GM19238 (cell line): ENCODE results near the gene DIS3L2.
A peak's percentile ranks its signal among the peaks of the same experiment; 100 is the strongest.
"Not testable (repeated sequence)": the region's sequence is repeated elsewhere in the genome, so short reads cannot be mapped to it uniquely, and the experiment has no call there.

Experiments
- DNase-seq: peaks from one replicate; pipeline ENCODE4 v3.0.0; 2011; ENCODE audit warnings: low spot score; ENCODE audit not compliant: insufficient read length

The DIS3L2 gene

DNA sequence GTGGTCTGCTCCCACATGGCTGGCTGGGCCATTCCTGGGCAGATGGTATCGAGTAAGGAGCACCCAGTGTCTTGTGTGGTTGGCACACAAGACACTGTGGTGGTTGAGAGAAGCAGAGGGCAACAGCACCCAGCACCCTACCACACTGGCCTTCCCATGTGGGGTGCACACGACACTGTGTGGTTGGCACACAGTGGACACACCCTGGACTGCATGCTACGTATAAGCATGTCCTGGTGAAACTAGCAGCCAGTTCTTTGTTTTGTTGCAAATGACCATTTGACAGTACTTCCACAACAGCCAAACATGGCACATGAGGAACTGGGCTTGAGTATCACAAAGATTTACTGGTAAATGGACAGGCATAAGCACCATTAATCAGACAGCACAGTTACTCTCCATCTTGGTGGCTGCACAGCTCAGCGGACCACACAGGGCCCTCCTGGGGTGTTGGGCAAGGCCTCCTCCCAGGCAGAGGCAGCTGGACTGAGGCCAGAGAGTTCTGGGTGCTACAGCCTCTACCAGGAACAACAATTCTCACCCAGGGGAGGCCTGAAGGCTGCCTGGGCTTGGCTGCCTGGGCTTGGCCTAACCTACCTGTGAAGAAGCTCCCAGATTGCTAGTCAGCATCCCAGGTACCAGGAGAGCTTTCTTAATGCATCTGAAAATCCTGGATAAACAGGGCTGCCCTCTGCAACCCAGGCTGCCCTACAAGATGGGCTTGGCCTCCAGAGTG lies 357.7 kb downstream of the DIS3L2 start:
- DNase-seq: no peak

DNA sequence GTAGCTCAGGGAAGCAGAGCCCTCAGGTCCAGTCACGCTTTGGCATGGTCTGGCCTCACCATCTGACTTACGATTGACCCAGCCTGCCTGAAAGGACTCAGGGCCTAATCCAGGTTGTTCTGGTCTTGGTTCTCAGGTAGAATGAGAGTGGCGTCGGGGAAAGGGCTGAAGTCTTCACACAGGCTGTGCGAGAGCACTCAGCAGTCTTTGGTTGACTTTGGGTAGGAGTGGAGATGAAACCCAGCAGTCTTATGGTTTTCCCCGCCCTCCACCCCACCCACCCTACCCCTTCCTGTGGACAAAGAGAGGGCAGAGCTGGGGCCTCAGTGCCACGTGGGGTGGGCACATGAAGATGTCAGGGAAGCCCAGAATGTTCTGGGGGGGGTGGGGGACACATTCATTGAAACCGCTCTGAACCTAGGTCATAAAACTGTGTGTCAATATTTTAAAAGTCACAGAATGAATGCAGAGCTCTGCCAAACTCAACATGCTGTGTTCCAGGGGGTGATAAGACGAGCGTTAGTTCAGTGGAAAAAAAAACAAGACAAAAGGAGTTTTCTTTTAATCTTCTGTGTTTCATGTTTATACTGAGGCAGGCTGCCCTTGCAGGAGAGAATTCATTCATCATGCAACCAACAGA lies 358.4 kb downstream of the DIS3L2 start:
- DNase-seq: no peak

DNA sequence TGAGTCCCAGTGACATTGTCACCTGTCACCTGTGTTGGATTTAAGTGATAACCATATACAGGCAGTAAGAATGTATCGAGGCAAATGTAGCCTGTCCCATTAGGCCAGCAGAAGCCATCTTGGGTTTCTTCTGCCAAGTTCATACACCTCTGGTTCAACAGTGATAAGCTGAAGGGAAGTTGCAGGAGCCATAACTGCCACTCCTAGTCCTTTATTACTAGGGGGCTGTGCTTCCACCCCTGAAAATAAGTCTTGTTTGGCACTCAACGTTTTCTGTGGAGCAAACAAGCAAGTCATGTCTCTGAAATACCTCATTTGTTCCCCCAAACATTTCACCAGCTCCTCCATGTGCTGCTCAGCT lies 358.9 kb downstream of the DIS3L2 start:
- no peak for DNase-seq

DNA sequence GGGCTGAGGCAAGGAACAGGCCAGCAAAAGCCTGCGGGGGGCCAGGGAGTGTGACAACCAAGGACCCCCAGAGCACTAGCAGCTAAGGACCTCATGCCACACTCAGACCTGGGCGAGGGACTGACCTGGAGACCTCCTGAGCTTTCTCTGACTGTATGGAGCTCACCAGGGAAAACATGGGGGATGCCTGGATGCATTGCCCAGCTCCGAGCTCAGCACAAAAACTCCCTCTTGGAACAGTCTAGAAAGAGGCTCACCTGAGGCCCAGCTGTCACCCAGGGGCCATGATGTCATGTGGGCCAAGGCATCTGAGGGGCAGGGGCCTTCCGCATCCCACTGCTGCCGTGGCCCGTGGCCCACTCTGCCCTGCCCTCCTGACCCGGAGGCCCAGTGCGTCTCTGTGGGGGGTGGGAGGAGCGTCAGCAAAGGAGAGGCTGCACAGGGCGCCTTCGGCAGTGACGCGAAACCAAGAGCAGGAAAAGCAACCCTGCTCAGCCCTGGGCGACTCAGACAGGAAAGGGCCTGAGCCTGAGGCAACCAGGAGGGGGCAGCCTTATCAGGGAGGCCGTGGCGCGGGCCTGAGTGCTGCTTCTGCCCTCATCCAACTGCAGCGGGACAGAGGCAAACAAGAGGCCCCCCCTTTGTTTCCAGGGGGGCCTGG lies 359.8 kb downstream of the DIS3L2 start:
- DNase-seq: no peak

DNA sequence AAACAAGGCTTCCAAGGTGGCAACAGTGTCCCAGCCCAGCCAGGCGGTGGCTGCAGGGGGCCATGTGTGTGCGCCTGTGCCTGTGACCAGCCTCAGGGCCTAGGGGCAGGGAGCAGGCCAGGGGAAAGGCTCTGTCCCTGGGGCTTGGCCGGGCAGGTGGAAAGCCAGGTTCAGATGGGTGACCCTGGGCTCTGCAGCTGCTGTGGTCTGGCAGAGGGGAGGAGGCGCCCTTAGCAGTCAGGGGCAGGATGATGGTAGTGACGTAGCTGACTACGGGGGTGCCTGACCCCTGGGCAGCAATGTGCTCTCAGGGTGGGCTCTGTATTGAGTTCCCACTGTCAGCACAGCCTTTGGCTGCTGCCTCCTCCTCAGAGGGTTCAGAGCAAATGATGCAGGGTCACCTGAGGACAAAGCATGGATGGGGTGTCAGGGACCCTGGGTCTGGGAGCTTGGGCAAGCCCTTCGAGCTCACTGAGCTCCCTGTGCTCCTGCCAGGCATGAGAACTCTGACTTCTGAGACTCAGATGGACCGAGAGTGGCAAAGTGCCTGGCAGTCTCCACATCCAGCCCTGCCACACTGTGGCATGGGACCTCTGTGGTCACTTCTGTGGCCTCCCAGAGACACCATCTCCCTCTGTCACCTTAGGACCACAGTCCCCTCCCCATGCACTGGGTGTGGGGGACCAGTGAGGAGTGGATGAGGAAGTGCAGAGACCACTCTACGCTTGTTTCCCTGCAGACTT lies 360.5 kb downstream of the DIS3L2 start:
- DNase-seq: no peak

DNA sequence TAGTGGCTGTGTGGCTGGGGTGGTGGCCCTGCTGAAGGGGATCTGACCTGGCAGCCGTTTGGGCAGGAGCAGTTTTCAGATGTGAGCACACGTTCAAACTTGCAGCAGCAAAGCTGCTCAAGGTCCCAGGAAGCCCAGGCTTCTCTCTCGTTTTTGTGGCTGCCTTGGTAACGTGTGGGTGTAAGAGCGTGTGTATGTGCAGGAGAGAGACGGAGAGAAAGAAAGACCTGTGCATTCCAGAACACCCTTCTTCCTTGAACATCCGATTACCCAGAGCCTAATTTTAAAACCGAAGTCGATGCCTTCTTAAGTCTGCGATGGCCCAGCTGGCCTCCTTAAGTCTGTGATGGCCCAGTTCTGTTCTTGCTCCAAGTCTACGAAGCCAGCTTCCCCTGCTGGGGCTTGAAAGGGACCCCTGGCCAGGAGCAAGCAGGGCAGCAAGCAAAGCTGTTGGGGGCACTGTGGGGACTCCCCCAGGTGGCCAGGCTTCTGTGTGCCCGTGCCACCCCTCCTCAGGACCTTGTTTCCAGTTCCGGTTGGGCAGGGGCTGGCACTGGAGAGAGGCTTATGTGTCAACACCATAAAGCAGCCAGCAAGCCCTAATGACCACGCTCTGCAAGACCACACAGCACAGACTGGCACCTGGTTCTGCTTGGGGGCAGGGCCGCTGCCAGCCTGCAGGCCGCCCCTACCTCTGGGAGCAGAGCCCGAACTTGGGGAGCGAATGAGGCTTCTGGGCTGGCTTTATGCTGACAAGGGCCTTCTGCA lies 361.2 kb downstream of the DIS3L2 start:
- DNase-seq: no peak

DNA sequence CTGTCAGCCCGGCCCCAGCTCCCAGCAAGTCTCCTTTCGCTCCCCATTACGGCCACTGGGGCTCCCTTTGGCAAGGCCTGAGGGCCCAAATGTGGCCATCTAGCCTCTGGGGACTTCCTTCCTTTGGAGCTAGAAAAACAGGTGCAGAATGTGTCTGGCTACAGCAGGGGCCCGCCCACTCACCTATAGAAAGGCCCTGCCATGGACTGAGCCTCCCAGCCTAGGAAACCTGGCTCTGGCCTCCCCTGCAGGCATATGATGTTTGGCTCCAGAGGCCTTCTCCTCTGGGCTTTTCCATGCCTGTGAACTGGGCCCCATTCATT lies 361.8 kb downstream of the DIS3L2 start:
- DNase-seq: no peak

DNA sequence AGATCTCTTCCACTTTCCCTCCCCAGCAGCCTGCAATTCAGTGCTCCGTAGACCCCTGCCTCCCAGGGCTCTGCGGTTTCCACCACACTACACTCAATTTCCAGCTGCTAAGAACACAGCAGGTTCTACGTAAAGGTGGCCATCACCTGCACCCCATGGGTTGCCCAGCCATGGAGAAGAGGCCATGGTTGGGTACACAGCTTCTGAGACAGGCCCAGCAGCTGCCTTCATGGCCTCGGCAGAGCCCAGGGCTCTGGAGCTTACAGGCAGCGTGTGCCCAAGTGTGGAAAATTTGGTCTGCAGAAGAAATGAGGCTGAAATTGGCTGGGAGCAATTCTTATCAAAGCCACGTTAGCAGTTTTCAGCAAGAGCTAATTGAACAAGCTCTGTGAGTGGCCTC lies 362.5 kb downstream of the DIS3L2 start:
- DNase-seq: not testable (repeated sequence)

DNA sequence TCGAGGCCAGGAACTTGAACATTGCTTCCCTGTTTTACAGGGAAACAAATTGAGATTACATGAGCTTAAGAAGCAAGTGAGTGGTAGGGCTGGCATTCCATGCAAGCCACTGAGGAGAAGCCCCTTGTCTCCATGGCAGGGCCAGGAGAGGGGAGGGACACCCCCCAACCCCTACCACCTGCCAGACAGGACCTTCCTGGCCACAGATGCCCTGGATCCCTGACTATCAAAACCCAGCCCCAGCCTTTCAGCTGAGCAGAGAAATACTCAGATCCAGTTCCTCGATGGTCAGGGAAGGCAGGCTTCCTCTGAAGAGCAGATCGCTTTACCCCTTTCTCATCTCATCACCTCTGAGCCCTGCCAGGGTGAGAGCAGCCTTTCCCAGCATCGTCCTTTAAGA lies 363.3 kb downstream of the DIS3L2 start:
- DNase-seq: no peak

DNA sequence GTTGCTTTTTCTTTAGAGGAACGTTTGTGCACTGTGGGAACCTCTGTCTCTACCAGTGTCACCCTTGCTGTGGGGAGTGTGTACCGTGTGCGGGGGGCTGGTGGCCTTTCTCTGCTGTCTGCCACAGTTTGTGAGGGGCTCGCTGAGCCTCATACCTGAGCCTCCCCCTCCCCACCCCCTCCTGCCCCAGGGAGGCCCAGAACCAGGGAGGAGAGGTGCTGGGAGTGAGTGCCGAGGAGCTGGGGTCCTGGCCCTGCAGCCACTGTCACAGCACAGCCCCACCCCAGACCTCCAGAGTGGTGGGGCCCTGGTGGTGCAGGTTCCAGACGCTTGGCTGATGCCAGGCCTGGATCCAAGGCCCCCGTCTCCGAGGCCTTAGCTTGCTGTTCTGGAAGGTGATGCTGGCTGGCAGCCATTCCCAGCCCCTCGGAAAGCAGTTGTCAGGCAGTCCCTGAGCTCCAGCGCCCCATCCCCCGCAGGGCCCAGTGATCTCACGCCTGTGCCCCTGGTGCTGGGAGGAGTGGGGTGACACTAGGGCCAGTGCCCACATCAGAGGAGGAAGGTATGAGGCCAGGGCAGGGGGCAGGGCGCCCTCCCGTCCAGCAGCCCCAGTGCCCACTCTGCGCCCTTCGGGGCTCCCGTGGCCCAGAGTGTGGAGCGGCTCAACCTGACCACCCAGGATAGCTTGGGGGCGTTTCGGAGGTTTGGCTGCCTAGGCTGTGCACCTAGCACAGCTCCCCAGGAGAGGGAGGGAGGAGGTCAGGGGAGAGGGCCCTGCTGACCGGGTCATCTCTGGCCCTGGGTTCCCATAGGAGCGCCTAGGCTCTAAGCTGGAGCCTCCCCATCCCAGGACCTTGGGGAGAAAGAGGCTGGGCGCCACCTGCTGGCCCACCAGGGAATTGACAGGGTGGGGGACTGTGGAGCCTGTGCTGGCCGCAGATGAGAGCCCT lies 364.1 kb downstream of the DIS3L2 start:
- DNase-seq: no peak

DNA sequence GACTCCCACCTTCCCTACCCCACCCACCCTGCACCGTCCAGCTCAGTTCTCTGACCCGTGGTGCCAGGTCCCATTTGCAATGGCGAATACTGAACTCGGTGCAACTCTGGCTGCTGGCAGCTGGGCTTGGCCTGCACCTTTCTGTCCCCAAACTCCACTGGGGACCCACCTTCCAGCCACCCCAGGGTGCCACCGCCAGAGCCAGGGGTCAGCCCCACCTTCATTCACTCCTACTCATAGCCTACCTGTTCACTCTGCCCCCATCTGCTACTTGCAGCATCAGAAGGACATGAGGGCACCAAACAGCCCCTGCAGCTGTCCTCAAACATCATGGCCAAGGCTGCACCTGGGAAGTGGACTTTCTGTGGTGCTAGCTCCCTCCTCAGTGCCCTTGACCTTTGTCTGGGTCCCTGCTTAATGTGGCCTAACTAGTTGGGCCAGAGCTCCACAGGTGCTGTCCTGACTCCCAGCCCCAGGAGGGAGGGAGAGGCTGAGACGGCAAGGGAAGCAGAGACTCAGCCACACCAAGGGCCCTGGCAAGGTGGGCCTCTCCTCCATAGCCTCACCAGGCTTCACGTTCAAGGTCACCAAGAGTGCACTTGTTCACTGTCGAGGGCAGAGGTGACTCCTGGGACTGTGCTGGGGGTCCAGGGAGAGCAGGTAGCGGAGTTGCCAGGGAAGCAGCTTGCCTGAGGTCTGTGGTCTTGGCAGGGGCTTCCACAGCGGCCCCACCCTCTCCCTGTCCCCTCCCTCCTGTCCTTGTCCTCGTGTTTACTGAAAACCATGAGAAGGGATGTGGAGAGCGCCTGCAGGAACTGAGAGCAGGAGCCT lies 365.0 kb downstream of the DIS3L2 start:
- DNase-seq: not testable (repeated sequence)

DNA sequence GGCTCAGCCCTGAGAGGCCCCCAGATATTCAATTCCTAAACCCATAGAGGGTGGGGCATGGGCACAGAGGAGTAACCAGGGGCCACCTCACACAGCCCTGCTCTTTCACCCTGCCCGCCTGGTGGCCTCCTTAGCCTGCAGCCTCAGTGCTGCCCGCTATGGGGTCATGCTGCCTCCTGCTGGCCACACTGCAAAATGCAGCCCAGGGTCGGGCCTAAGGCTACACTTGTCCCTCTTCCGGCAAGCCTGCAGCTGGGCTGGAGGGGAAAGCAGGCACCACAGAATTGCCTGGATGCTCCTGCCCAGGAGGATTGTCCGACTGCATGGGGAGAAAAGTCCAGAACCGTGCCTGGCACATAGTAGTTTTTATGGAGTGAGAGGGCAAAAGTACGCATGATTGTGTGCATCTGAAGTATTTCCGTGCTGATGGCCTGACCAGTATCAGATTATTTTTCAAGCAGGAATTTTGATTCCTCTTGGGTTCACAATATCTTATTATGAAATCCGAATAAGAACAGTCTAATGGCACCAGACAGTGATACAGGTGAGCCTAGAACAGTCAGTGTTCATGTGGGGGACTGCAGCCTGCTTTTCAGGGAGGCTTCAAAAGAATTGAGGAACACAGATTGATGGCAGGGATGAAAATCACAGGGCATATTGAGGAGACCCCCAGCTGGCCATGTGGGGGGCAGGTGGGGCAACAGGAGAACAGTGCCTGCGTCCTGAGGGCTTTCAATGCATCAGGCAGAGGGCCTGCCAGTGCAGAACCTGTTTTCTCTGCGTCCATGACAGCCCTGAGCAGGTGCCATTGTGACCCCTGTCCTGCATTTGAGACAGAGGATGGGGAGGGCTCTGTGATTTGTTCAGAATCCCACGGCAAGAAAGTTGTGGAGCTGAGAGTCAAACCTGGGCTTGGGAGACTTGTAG lies 365.9 kb downstream of the DIS3L2 start:
- DNase-seq: peak; percentile 80

DNA sequence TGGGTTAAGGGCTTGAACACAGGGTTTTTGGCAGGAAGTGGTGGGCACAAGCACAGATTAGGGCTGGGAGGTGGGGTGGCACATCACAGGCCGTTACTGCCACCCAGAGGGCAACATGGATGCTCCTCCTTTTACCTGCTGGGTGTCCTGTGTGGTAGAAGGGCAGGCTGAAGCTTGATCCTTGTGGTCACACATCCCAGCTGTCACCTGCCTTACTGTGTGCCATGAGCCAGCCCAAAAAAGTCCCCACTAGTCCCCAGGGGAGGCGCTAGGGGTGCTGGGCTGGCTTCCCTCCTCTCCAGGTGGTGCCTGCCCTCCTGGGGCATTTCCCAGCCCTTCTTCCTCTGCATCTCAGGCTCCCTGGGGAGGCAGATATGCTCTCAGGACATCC lies 366.5 kb downstream of the DIS3L2 start:
- peak; percentile 32 for DNase-seq

DNA sequence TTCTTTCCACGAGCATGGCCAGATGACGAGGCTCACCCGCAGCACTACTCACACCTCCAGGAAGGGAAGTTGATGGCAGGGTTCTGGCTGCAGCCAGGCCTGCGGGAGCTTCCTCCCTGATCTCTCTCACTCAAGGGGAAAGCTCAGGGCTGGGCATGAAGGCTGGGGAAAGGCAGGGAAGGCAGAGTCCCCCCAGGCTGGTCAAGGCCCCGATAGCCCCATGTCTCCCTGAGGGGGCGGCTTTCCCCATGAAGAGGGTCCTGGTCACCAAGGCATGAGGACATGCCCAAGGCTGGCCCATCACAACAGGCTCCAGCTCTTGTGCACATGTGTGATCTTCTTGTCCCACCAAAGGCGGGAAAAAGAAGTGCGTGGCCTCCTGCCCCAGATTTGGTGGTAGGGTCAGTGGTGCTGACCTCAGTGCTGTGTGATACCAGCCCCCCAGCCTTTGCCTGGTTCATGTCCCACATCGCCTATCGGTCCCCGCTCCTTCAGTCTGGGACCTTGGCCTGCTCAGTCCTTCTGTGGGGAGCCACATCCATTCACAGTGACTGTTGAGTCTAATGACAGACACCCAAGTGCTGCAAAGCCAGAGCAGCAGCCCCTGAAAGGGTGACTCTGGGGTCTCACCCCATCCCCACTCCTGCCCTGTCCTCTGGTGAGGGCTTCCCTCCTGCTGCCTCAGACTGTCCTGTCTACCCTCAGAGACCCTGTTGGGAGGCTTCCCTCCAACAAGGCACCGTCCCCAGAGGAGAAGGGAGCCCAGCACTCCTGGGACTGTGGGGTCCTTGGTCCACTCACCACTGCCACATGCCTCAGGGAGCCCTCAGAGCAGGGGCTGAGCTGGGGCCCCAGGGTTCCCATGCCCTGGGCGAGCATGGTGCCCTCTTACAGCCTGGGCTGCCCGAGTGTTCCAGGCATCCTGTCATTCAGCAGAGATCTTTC lies 367.3 kb downstream of the DIS3L2 start:
- no peak for DNase-seq

DNA sequence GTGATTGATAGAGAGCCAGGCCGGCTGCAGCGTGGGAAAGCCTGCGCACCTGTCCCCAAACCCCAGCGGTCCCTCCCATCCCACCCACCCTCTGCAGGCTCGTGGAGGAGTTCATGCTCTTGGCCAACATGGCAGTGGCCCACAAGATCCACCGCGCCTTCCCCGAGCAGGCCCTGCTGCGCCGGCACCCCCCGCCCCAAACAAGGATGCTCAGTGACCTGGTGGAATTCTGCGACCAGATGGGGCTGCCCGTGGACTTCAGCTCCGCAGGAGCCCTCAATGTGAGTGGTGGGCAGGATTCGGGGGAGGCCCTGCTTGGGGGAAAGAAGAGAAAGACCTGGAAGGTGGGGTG lies 368.2 kb downstream of the DIS3L2 start:
- DNase-seq: no peak

DNA sequence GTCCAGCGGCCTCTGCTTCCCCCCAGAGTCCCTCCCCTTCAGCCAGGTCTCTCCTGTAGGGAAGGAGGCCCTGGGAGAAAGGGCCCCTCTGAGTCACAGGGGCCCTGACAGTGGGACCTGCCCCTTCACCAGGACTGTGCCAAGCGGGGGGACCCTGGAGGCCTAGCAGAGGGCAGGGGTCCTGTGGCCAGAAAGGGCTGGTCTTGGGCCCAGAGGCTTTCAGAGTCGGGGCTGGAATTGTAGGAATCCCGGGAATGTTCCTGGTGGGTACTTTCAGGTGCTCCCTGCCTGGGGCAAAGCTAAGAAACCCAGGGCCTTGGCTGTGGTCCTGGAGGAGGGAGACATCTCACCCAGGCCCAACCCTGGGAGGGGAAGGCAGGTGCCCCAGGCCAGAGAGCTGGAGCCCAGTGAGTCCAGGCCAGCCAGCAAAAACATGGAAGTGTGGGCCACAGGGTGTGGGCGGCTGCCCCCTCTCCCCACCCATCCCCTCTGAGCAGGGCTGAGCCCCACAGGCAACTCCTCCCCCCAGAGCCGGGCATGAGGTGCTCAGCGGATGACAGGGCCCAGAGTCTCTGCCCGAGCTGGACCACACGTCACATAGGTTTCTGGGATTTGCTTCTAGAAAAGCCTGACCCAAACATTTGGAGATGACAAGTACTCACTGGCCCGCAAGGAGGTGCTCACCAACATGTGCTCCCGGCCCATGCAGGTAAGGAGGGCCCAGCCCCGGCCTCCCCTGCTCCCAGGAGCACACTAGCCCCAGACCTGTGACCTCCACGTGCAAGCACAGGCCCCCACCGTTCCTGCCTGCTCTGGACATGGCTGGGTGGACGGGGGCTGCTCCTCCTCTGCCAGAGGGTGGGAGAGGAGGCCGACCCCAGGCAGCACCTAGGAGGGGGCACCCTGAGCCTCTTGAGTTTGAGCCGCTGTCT lies 368.8 kb downstream of the DIS3L2 start:
- no peak for DNase-seq
